ENCODE measurements around the gene NUTM2D. TPM values are rescaled to one million over a fixed set of nuclear protein-coding genes. Genes with fewer than 3 reads are reported as not detected.

NUTM2D gene
- total RNA-seq, result 1.9 and 4.1 TPM in 2 replicates

GRCh38 chr10:87357444-87357843 is at the start of gene NUTM2D:
Gene NUTM2D (plus strand): TSS chr10:87357744. CDS start chr10:87358266, 522 bp downstream.

Other genes with a start within 250 kb of the NUTM2D start
- gene NUTM2A, start 132.3 kb upstream of the NUTM2D start, total RNA-seq, result 0.79 and 0.93 TPM in 2 replicates
- gene MINPP1, start 147.1 kb downstream of the NUTM2D start, total RNA-seq, result 24.4 and 27.2 TPM in 2 replicates